ENCODE measurements around the gene DCANP1.

DCANP1 gene

DNA sequence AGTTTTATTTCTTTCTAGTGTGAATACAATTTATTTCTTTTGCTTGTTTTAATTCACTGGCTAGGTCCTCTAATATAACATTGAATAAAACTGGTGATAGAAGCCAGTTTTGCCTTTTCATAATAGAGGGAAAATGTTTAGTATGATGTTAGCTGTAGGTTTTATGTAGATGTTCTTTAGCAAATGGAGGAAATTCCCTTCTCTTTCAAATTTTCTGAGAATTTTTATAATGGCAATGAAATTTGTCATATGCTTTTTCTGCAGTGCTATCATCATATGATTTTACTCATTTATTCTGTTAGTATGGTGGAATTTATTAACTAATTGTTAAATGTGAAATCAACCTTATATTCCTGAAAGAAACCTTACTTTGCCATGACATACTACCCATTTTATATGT is 30.1 kb downstream of the DCANP1 start:
- no peak for DNase-seq

DNA sequence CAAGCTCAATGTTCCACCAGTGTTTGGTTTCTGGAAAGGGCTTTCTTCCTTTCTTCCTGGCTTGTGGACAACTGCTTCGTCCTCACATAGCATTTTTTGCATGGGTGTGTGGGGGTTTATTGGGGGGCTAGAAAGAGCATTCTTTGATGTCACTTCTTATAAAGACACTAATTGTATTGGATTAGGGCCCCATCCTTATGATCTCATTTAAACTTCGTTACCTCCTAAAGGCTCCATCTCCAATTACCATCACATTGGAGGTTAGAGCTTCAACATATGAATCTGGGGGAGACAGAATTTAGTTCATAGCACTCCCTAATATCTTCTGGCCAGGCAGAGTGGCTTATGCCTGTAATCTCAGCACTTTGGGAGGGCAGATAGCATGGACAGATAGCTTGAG is 42.1 kb downstream of the DCANP1 start:
- no peak for DNase-seq

DNA sequence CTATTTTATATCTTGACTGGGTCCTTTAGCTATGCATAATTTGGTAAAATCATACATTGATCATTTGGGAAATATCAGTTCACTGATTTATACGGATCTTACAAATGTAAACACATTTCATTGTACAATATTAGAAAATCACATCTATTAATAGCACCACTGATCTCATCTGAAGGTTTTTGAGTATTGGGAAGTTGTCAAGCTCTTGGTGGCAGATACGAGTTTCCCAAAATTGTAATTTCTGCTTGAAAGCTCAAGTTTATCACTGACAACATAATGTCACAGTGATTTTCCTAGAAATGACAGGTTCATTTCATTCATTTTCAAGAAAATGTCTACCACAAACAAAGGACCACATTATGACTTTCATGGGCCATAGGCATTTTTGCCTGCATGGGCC is 45.1 kb downstream of the DCANP1 start:
- no peak for DNase-seq

DNA sequence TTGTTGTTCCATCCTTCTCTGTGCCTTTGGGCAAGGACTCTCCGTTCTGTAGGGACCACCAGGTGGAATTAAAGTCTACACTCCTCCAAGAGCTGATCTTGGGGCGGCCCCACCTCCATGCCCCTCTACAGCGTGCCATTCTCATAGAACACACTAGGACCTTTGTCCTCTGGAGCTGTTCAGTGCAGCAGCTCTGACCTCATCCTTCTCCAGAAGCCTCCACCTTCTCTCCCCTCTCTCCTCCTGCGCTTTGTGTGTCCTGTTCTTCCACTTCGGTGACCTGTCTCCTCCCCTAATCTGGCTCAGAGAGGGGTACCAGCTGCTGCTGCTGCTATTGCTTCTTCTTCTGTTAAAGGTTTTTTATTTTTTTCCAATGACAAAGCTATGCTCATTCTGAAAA is 46.3 kb downstream of the DCANP1 start:
- no peak for DNase-seq

DNA sequence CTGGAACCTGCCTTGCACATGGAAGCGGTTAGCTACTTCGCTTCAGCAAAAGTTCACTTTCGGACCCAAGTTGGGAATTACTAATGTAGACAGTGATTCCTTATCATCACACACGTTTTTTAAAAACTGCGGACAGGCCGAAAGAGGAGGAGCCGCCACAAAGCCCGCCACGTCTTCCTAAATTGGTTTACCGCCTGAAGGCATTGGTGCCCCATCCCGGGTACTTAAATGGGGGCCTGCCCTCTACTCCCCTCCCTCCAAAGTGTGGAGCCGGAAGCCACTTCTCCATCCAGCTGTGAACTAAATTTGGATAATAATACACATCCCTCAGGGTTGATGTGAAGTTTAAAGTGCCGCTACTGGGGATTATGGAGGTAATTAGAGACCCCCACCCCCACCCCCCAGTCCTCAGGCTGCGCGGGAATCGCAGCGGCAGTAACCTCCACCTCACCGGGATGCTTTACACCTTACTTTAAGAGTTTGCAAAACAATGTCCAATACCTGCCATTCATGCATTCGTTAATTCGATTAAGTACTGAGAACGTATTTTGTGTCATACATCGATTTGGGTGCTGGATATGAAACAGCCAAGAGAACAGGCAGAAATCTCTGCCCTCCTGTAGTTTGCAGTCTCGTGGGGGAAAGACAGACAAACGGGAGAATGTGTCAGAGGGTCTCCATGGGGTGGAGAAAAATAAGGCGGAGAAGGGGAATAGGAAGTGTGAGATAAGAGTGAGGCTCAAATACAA is 47.2 kb downstream of the DCANP1 start:
- DNase-seq = no peak

DNA sequence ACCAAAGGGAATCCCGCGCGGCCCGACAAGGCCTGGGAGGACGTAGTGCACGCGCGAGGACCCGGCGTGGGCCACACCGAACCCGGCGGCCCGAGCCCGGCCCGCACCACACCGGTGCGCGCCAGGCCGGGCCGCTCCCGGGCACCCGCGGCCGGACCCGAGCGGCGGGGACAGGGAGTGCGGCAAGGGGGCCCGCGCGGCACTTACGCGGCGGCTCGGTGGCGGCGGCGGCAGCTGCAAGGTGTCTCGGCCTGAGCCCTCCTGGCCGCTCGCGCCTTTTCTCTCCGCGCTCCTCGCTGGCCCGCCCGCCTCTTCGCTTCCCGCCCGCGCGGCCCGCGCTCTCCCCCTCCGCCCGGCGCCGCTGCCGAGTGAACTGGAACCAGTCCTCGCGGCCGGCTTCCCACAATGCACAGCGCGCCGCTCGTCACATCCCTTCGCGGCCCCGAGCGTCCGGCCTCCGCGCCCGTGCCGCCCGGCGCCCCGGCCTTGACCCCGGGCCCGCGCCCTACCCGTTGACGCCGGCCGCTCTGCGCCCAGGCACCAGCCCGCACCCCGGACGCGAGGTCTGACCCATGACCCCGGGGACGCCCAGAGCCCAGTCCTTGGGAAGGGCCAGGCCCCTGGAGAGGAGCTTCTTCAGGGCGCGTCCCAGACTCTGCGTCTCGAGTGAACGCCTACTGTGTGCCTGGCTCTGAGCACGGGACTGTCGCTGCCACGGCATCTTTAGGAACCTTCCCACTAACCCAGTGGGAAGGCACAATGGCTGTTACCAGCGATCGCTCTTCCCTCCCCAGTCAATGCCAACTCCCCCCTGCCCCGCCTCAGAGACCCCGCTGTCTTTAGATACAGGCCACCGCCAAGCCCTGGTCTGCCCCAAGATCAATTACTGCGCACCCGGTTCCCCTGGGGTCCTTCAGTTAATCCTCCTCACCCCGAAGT is 48.0 kb downstream of the DCANP1 start, which contains the start of gene MACROH2A1:
Gene MACROH2A1, minus strand, starts transcription at position 377 of the 939 bp plus-strand sequence. CDS start 10,138 bp downstream, outside the sequence.
- DNase-seq = peak; percentile 35

DNA sequence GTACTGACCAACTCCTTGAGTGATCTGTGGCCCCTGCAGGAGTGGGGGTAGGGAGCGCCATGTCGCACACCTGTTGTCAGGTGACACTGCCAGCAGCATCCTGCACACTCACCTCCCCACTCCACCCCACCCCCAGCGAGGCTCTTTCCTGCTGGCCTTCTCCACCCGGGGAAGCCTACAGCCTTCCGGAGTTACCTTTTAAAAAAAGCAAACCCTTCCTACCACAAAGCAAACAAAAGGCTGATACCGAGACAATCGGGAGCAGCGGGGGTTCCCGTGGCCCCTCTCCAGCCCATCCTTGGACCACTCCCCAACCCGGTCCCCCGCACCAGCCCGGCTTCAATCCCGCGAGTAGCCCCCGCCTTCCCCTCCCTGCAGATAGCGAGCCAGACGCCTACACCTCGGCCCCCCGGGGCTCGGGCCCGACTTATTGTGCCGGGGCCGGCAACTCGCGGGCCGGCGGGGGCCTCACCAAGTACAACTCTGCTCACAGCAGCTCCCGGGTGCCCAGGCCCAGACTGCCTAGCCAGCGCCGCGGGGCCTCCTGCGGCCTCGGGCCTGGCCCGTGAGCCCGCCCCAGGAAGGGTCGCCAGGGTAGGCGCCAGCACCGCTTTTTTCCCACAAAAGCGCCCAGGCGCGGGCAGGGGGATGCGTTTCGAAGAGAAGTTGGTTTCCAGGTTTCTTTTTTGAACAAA is 48.8 kb downstream of the DCANP1 start:
- DNase-seq = no peak

DNA sequence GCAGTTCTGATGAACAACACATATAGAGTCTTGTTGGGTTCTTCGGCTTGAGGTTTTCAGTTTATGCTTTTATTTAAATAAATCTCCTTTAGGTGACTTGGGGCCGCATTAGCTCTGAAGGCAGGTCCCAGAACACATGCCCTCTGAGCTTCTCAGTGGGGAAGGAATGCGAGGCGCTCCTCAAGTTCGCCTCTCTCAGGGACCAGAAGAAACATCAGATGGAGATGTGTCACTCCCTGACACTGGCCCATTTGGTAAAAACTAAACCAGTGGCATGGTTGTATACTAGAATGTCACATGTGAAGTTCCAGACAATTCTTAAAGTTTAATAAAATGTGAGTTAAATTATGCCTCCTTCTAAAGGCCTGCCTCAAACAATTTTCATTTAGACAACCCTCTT is 50.1 kb downstream of the DCANP1 start:
- DNase-seq = no peak

DNA sequence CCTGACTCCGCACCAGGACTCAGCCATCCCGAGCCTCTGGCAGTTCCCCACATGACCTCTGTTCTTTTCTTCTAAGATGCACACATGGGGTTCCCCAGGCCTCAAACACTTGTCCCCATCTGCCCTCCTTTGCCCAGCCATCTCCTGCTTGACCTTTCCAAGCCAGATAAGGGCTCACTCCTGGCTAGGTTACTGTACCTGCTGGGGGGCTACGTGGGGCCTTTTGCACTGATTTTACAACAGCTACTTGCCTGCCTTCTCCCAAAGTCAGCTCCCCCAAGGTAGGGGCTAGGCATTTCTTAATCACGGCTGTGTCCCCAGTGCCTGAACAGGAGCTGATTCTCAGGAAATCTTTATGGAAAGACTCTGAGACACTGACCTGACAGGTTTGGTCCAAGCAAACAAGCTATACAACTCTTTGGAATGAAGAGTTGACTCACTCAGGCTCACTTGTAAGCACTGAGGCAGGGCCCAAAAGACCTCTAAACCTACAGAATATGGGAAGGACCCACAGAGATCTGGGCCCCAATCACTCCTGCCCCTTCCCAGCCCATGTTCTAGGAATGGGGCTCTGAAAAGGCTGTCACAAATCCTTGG is 50.6 kb downstream of the DCANP1 start:
- DNase-seq = no peak

DNA sequence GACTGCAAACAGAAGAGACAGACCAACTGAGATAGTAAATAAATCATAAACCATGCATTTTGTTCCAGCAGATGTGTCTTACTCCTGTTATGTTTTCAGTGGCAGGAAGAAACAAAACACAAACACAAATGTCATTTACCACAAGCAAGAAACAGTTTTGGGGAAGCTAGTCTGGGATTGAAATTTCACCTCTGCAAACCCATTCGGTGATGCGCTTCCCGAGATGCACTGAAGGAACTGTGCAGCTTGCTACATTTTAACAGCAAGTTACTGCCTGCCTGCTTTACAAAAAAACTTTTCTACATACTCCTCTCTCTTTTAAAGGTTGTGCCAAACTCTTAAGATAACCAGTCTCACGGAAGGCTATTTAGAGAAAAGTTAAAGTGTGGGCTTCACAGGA is 51.3 kb downstream of the DCANP1 start:
- no peak for DNase-seq

DNA sequence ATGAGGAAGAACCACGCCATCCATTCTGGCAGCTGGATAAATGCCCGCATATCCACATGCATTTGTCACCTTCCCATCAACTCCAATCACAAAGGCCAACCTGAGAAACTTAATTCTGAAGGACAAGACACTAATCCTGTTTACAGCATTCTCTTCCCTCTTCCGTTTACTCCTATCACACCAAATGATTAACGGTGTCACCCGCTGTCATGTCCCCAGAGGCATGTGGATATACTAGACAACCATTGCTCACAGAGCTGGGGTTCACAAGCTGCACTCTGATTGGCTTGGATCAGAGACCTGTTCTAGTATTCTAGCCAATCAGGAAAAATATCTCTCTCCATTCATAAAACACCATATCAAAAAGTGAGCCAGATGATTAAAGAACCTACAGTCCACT is 51.7 kb downstream of the DCANP1 start:
- no peak for DNase-seq
